Thymus (tissue), 11 donors: ENCODE data around the gene SLC17A2. TPM values are rescaled to one million over a fixed set of nuclear protein-coding genes. Genes with fewer than 3 reads are reported as not detected.

ENCODE experiments used
- DNase-seq, 9 donors: peaks; one replicate each; pipeline ENCODE4 v3.0.0-alpha.2; 2013; ENCODE audit warnings: low spot score in 9 of 9, low read depth in 6 of 9, missing footprints in 1 of 9
- H3K27ac ChIP-seq, 2 donors: one replicate each; pipeline ENCODE4 v1.5.1; 2013; ENCODE audit warnings: control low read depth in 1 of 2, low read depth in 1 of 2, low read length in 1 of 2, mild to moderate bottlenecking in 1 of 2, moderate library complexity in 1 of 2
- H3K27me3 ChIP-seq, 2 donors: one replicate each; pipeline ENCODE4 v1.5.1; 2013; ENCODE audit warnings: low read length in 1 of 2; ENCODE audit not compliant: control insufficient read depth in 2 of 2, insufficient read depth in 1 of 2
- H3K36me3 ChIP-seq, 2 donors: one replicate each; pipeline ENCODE4 v1.5.1; 2013; ENCODE audit warnings: low read length in 1 of 2, mild to moderate bottlenecking in 1 of 2, moderate library complexity in 1 of 2; ENCODE audit not compliant: control insufficient read depth in 2 of 2, insufficient read depth in 2 of 2
- H3K4me1 ChIP-seq, 2 donors: one replicate each; pipeline ENCODE4 v1.5.1; 2013; ENCODE audit warnings: low read length in 2 of 2; ENCODE audit not compliant: control insufficient read depth in 2 of 2, insufficient read depth in 2 of 2
- H3K4me3 ChIP-seq, 2 donors: one replicate each; pipeline ENCODE4 v1.5.1; 2013; ENCODE audit warnings: low read length in 2 of 2, control low read depth in 1 of 2, mild to moderate bottlenecking in 1 of 2
- H3K9me3 ChIP-seq, 2 donors: one replicate each; pipeline ENCODE4 v1.5.1; 2013; ENCODE audit warnings: low read length in 1 of 2, mild to moderate bottlenecking in 1 of 2; ENCODE audit not compliant: control insufficient read depth in 2 of 2, insufficient read depth in 1 of 2
- WGBS: extraction: QIAGEN DNeasy Blood & Tissue Kit; methylation state at CpG from one replicate; pipeline ENCODE4 v1.1.7; 2013; 5-methylcytosine and 5-hydroxymethylcytosine counted together
- polyA plus RNA-seq: library from polyadenylated mRNA; stranded (reverse); fragments of 200-250 nt; gene quantifications from one replicate; pipeline ENCODE4 v1.2.3, GENCODE V29; 2013
- total RNA-seq: library from RNA; stranded (reverse); fragments of 120-200 nt; gene quantifications from one replicate; pipeline ENCODE4 v1.2.4, GENCODE V29; 2013
- donor health status: healthy.

Gene SLC17A2
- total and polyA plus RNA-seq, 2 donors: 0.05 to 0.07 TPM

- no peaks in the 10 kb centered on the region for H3K4me1 ChIP-seq
- WGBS: 95% methylated on average over 4 of the region's 4 CpGs
- DNase-seq: no peak
- no peaks in the 10 kb centered on the region for H3K9me3 ChIP-seq
- no peak overlapping the region for H3K27ac ChIP-seq
- H3K27me3 ChIP-seq: no peaks in the 10 kb centered on the region
- no peaks in the 10 kb centered on the region for H3K36me3 ChIP-seq
- H3K4me3 ChIP-seq: no peak overlapping the region
Measured at GRCh38 chr6:25928562-25929324, 1.7 kb downstream of the SLC17A2 start.

- Histone ChIP-seq H3K4me1 (no peaks in the 10 kb centered on the region), H3K27ac (no peak overlapping the region), H3K9me3 (no peaks in the 10 kb centered on the region), H3K27me3 (no peaks in the 10 kb centered on the region), H3K36me3 (no peaks in the 10 kb centered on the region), H3K4me3 (no peak overlapping the region)
- no peak for DNase-seq
- WGBS: 93% methylated on average over 2 of the region's 2 CpGs
Measured at GRCh38 chr6:25927756-25928216, 2.7 kb downstream of the SLC17A2 start.

- H3K27me3 ChIP-seq: no peaks in the 10 kb centered on the region
- H3K4me1 ChIP-seq: no peaks in the 10 kb centered on the region
- no peak overlapping the region for H3K4me3 ChIP-seq
- no peaks in the 10 kb centered on the region for H3K9me3 ChIP-seq
- DNase-seq: no peak
- no peaks in the 10 kb centered on the region for H3K36me3 ChIP-seq
- no peak overlapping the region for H3K27ac ChIP-seq
- WGBS: 95% methylated on average over 2 of the region's 2 CpGs
Measured at GRCh38 chr6:25927178-25927577, 3.3 kb downstream of the SLC17A2 start.

- Histone ChIP-seq H3K36me3 (no peaks in the 10 kb centered on the region), H3K9me3 (no peaks in the 10 kb centered on the region), H3K27ac (no peak overlapping the region), H3K4me3 (no peak overlapping the region), H3K4me1 (no peaks in the 10 kb centered on the region), H3K27me3 (no peaks in the 10 kb centered on the region)
- WGBS: 65% methylated on average over 1 of the region's 1 CpG
- DNase-seq: no peak
Measured at GRCh38 chr6:25925876-25926275, 4.6 kb downstream of the SLC17A2 start.

- no peak for DNase-seq
- WGBS: 96% methylated on average over 2 of the region's 2 CpGs
- Histone ChIP-seq H3K4me1 (no peaks in the 10 kb centered on the region), H3K9me3 (no peaks in the 10 kb centered on the region), H3K27me3 (no peaks in the 10 kb centered on the region), H3K4me3 (no peak overlapping the region), H3K36me3 (no peaks in the 10 kb centered on the region), H3K27ac (no peak overlapping the region)
Measured at GRCh38 chr6:25922301-25922700, 8.2 kb downstream of the SLC17A2 start.

GRCh38 chr6:25921525-25922203, 8.8 kb downstream of the SLC17A2 start:
- no peaks in the 10 kb centered on the region for H3K4me1 ChIP-seq
- H3K27me3 ChIP-seq: no peaks in the 10 kb centered on the region
- H3K9me3 ChIP-seq: no peaks in the 10 kb centered on the region
- H3K36me3 ChIP-seq: no peaks in the 10 kb centered on the region
- no peak overlapping the region for H3K27ac ChIP-seq
- DNase-seq: no peak
- H3K4me3 ChIP-seq: no peak overlapping the region

- H3K27ac ChIP-seq: no peak overlapping the region
- H3K4me1 ChIP-seq: no peaks in the 10 kb centered on the region
- no peaks in the 10 kb centered on the region for H3K27me3 ChIP-seq
- no peak for DNase-seq
- no peak overlapping the region for H3K4me3 ChIP-seq
- 94% methylated on average over 5 of the region's 5 CpGs for WGBS
- H3K36me3 ChIP-seq: no peaks in the 10 kb centered on the region
- no peaks in the 10 kb centered on the region for H3K9me3 ChIP-seq
Measured at GRCh38 chr6:25919657-25920056, 10.8 kb downstream of the SLC17A2 start.

- DNase-seq: no peak
- no peaks in the 10 kb centered on the region for H3K27me3 ChIP-seq
- H3K27ac ChIP-seq: no peak overlapping the region
- 83% methylated on average over 5 of the region's 5 CpGs for WGBS
- H3K36me3 ChIP-seq: no peaks in the 10 kb centered on the region
- no peaks in the 10 kb centered on the region for H3K4me1 ChIP-seq
- no peak overlapping the region for H3K4me3 ChIP-seq
- H3K9me3 ChIP-seq: no peaks in the 10 kb centered on the region
Measured at GRCh38 chr6:25918083-25918683, 12.3 kb downstream of the SLC17A2 start.

GRCh38 chr6:25916789-25917490, 13.6 kb downstream of the SLC17A2 start:
- Histone ChIP-seq H3K27me3 (no peaks in the 10 kb centered on the region), H3K27ac (no peak overlapping the region), H3K4me1 (no peaks in the 10 kb centered on the region), H3K36me3 (no peaks in the 10 kb centered on the region), H3K9me3 (no peaks in the 10 kb centered on the region), H3K4me3 (no peak overlapping the region)
- 95% methylated on average over 7 of the region's 7 CpGs for whole genome bisulfite sequencing
- DNase-seq: no peak
